WTC11 (cell line): Measurements from ENCODE around the gene TNS2. TPM values are rescaled to one million over a fixed set of nuclear protein-coding genes. Genes with fewer than 3 reads are reported as not detected.
A peak's percentile ranks its signal among the peaks of the same experiment; 100 is the strongest.
"Not testable (repeated sequence)": the region's sequence is repeated elsewhere in the genome, so short reads cannot be mapped to it uniquely, and the experiment has no call there.

Experiments used
- ATAC-seq: fragments of 200-7000 bp; cut with Tn5 transposase; 2 replicates; pipeline ENCODE4 v1.10.0; 2021; ENCODE audit warnings: mild to moderate bottlenecking, moderate library complexity
- CTCF ChIA-PET: fragments of 300-600 bp; sonication (Branson Sonifier 250); formaldehyde crosslinking; loops from one replicate; lab custom pipeline; 2021; ENCODE audit warnings: antibody characterized with exemption; lab: Charles Lee
- POLR2A ChIA-PET: fragments of 350-600 bp; sonication (Branson Sonifier 250); formaldehyde crosslinking; loops from one replicate; lab custom pipeline; 2021; ENCODE audit warnings: antibody characterized with exemption; lab: Charles Lee
- DNase-seq: peaks from one replicate; pipeline ENCODE4 v3.0.0; 2021; ENCODE audit warnings: low spot score
- H3K27ac Mint-ChIP-seq: 2 replicates; pipeline ENCODE4 v1.8.0; 2021; ENCODE audit warnings: mixed read lengths
- H3K27me3 Mint-ChIP-seq: 2 replicates; pipeline ENCODE4 v1.8.0; 2021; ENCODE audit warnings: low read depth, mild to moderate bottlenecking, moderate library complexity, mixed read lengths
- H3K36me3 Mint-ChIP-seq: 2 replicates; pipeline ENCODE4 v1.8.0; 2021; ENCODE audit warnings: mixed read lengths
- H3K4me1 Mint-ChIP-seq: 2 replicates; pipeline ENCODE4 v1.8.0; 2022; ENCODE audit warnings: mixed read lengths
- H3K4me3 Mint-ChIP-seq: 2 replicates; pipeline ENCODE4 v1.8.0; 2021; ENCODE audit warnings: mild to moderate bottlenecking, moderate library complexity, mixed read lengths
- H3K9me3 Mint-ChIP-seq: 2 replicates; pipeline ENCODE4 v1.8.0; 2021; ENCODE audit warnings: mixed read lengths
- ATF1 ChIP-seq: sonication (generic); formaldehyde crosslinking; IDR thresholded peaks from 2 replicates; pipeline ENCODE4 v1.8.1; 2023; ENCODE audit warnings: mild to moderate bottlenecking, moderate library complexity, missing genetic modification reagents
- EMX1 ChIP-seq: fragments of 250-450 bp; sonication (Bioruptor Pico); IDR thresholded peaks from 2 replicates; pipeline ENCODE4 v1.8.0; 2021; ENCODE audit warnings: mild to moderate bottlenecking
- FOXJ3 ChIP-seq: sonication (generic); formaldehyde crosslinking; IDR thresholded peaks from 2 replicates; pipeline ENCODE4 v1.9.0; 2021; ENCODE audit warnings: missing genetic modification reagents, mild to moderate bottlenecking, borderline replicate concordance
- GABPB1 ChIP-seq: sonication (generic); formaldehyde crosslinking; IDR thresholded peaks from 2 replicates; pipeline ENCODE4 v1.8.1; 2023; ENCODE audit warnings: mild to moderate bottlenecking, missing genetic modification reagents
- JAZF1 ChIP-seq: fragments of 250-450 bp; sonication (Bioruptor Pico); IDR thresholded peaks from 2 replicates; pipeline ENCODE4 v1.9.0; 2021; ENCODE audit warnings: moderate library complexity, mild to moderate bottlenecking, inconsistent platforms
- JUN ChIP-seq: sonication (generic); formaldehyde crosslinking; IDR thresholded peaks from 2 replicates; pipeline ENCODE4 v1.8.0; 2023; ENCODE audit warnings: mild to moderate bottlenecking, missing genetic modification reagents
- NR1H2 ChIP-seq: sonication (generic); formaldehyde crosslinking; IDR thresholded peaks from 2 replicates; pipeline ENCODE4 v1.9.0; 2021; ENCODE audit warnings: mild to moderate bottlenecking, moderate library complexity, missing genetic modification reagents
- ZNF317 ChIP-seq: sonication (generic); formaldehyde crosslinking; IDR thresholded peaks from 2 replicates; pipeline ENCODE4 v1.8.1; 2023; ENCODE audit warnings: low read depth, mild to moderate bottlenecking, moderate library complexity, missing genetic modification reagents, borderline replicate concordance
- ZNF416 ChIP-seq: fragments of 250-450 bp; sonication (Bioruptor Pico); IDR thresholded peaks from 2 replicates; pipeline ENCODE4 v1.9.0; 2021; ENCODE audit warnings: mild to moderate bottlenecking, inconsistent platforms
- total RNA-seq: library from RNA; stranded (reverse); gene quantifications from 3 replicates; pipeline ENCODE4 v1.2.3, GENCODE V29; 2021
- TF ChIP-seq, protein P1 (sequence below): fragments of 250-450 bp; sonication (Bioruptor Pico); IDR thresholded peaks from 2 replicates; pipeline ENCODE4 v1.9.0; 2021; ENCODE audit warnings: mild to moderate bottlenecking, borderline replicate concordance
- TF ChIP-seq, protein P2 (sequence below): fragments of 250-450 bp; sonication (Bioruptor Pico); IDR thresholded peaks from 2 replicates; pipeline ENCODE4 v2.1.2; 2022; ENCODE audit warnings: mild to moderate bottlenecking, moderate library complexity
- TF ChIP-seq, protein P3 (sequence below): fragments of 200-600 bp; IDR thresholded peaks from 2 replicates; pipeline ENCODE4 v1.8.0; 2022; ENCODE audit warnings: antibody characterized with exemption
- TF ChIP-seq, protein P4 (sequence below): sonication (generic); formaldehyde crosslinking; IDR thresholded peaks from 2 replicates; pipeline ENCODE4 v1.8.1; 2023; ENCODE audit warnings: mild to moderate bottlenecking, missing genetic modification reagents
- TF ChIP-seq, protein P5 (sequence below): sonication (generic); formaldehyde crosslinking; IDR thresholded peaks from 2 replicates; pipeline ENCODE4 v1.8.0; 2022; ENCODE audit warnings: mild to moderate bottlenecking, missing genetic modification reagents

The TNS2 gene
- total RNA-seq, 1 experiment from 2014 or later, result 7.7 TPM

DNA sequence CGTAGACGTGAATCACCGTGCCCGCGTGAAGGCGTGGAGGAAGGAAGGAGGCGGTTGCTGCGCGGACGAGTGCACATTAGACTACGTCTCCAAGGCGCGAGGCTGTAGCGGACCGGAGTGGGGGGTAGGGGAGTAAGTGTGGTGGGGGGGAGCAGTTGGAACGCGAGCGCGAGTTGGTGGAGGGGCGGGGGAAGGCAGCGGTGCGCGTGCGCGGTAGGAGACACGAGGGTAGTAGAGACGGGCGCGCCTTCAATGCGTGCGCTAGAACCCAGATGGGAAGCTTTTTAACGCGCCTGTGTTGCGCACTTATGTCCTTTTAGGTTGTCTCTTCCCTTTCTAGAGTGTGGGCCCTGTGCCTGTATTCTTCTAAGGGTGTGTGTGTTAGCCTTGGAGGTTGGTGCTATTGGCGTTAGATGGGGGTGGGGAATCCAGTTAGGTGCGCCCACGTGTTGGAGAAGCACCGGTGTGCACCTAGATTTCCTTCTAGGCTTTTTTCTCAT is 43.0 kb upstream of the TNS2 start (continued):
- TF ChIP-seq, protein P1, sequence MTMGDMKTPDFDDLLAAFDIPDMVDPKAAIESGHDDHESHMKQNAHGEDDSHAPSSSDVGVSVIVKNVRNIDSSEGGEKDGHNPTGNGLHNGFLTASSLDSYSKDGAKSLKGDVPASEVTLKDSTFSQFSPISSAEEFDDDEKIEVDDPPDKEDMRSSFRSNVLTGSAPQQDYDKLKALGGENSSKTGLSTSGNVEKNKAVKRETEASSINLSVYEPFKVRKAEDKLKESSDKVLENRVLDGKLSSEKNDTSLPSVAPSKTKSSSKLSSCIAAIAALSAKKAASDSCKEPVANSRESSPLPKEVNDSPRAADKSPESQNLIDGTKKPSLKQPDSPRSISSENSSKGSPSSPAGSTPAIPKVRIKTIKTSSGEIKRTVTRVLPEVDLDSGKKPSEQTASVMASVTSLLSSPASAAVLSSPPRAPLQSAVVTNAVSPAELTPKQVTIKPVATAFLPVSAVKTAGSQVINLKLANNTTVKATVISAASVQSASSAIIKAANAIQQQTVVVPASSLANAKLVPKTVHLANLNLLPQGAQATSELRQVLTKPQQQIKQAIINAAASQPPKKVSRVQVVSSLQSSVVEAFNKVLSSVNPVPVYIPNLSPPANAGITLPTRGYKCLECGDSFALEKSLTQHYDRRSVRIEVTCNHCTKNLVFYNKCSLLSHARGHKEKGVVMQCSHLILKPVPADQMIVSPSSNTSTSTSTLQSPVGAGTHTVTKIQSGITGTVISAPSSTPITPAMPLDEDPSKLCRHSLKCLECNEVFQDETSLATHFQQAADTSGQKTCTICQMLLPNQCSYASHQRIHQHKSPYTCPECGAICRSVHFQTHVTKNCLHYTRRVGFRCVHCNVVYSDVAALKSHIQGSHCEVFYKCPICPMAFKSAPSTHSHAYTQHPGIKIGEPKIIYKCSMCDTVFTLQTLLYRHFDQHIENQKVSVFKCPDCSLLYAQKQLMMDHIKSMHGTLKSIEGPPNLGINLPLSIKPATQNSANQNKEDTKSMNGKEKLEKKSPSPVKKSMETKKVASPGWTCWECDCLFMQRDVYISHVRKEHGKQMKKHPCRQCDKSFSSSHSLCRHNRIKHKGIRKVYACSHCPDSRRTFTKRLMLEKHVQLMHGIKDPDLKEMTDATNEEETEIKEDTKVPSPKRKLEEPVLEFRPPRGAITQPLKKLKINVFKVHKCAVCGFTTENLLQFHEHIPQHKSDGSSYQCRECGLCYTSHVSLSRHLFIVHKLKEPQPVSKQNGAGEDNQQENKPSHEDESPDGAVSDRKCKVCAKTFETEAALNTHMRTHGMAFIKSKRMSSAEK (CRISPR knock-in tag), result peak; percentile 71; the same call in 1 of the 2 replicates
- TF ChIP-seq ZNF416 (CRISPR knock-in tag), result peak; percentile 80; the same call in 1 of the 2 replicates

DNA sequence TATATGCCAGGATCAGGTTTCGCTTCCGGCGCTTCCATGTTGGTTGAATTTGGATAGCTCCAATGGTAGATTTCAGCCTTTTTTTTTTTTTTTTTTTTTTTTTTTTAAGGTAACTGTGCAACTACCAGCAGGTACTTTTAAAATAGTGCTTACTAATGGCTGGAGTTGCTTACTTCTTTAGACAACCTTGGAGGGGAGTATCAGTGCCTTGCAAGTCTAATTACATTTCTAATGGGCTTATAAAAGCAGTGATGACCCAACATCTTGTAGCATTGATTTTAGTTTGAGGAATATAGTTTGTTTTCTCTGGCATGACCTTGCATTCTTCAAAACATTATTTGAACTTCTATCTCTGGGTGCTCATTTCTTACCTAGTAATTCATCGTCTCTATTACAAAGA is 42.5 kb upstream of the TNS2 start:
- TF ChIP-seq, protein P2, sequence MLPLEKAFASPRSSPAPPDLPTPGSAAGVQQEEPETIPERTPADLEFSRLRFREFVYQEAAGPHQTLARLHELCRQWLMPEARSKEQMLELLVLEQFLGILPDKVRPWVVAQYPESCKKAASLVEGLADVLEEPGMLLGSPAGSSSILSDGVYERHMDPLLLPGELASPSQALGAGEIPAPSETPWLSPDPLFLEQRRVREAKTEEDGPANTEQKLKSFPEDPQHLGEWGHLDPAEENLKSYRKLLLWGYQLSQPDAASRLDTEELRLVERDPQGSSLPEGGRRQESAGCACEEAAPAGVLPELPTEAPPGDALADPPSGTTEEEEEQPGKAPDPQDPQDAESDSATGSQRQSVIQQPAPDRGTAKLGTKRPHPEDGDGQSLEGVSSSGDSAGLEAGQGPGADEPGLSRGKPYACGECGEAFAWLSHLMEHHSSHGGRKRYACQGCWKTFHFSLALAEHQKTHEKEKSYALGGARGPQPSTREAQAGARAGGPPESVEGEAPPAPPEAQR (CRISPR knock-in tag), result no peak
- TF ChIP-seq, protein P3, sequence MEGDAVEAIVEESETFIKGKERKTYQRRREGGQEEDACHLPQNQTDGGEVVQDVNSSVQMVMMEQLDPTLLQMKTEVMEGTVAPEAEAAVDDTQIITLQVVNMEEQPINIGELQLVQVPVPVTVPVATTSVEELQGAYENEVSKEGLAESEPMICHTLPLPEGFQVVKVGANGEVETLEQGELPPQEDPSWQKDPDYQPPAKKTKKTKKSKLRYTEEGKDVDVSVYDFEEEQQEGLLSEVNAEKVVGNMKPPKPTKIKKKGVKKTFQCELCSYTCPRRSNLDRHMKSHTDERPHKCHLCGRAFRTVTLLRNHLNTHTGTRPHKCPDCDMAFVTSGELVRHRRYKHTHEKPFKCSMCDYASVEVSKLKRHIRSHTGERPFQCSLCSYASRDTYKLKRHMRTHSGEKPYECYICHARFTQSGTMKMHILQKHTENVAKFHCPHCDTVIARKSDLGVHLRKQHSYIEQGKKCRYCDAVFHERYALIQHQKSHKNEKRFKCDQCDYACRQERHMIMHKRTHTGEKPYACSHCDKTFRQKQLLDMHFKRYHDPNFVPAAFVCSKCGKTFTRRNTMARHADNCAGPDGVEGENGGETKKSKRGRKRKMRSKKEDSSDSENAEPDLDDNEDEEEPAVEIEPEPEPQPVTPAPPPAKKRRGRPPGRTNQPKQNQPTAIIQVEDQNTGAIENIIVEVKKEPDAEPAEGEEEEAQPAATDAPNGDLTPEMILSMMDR, result no peak
- TF ChIP-seq, protein P4, sequence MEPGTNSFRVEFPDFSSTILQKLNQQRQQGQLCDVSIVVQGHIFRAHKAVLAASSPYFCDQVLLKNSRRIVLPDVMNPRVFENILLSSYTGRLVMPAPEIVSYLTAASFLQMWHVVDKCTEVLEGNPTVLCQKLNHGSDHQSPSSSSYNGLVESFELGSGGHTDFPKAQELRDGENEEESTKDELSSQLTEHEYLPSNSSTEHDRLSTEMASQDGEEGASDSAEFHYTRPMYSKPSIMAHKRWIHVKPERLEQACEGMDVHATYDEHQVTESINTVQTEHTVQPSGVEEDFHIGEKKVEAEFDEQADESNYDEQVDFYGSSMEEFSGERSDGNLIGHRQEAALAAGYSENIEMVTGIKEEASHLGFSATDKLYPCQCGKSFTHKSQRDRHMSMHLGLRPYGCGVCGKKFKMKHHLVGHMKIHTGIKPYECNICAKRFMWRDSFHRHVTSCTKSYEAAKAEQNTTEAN (CRISPR knock-in tag), result no peak
- no peak for TF ChIP-seq GABPB1
- H3K27ac Mint-ChIP-seq, result peak overlapping the region; percentile 100
- DNase-seq, result no peak
- ChIA-PET CTCF (interaction anchor here (0.6 to 2.5 kb wide), 6 partner anchors 27 to 887 kb away, joined by 3 to 26 read pairs (median 3); partner anchors contain the start of gene TARBP2), POLR2A (interaction anchor here (0.5 to 1.9 kb wide), 7 partner anchors 26 to 317 kb away, joined by 3 to 10 read pairs (median 4); no protein-coding TSS in a partner anchor)
- peak overlapping the region; percentile 99 for H3K4me3 Mint-ChIP-seq
- peaks cover 57% of the 10 kb centered on the region for H3K4me1 Mint-ChIP-seq
- H3K9me3 Mint-ChIP-seq, result no peaks in the 10 kb centered on the region
- ATAC-seq, result no peak
- H3K27me3 Mint-ChIP-seq, result no peaks in the 10 kb centered on the region
- H3K36me3 Mint-ChIP-seq, result peaks cover 49% of the 10 kb centered on the region

DNA sequence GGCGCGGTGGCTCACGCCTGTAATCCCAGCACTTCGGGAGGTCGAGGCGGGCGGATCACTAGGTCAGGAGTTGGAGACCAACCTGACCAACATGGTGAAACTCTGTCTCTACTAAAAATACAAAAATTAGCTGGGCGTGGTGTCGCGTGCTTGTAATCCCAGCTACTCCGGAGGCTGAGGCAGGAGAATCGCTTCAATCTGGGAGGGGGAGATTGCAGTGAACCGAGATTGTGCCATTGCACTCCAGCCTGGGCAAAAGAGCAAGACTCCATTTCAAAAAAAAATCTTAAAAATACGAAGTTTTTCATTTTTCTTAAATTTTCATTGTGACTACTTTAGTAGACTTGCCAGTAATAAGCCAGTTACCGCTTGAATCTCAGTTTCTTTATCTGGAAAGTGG is 41.1 kb upstream of the TNS2 start:
- Mint-ChIP-seq H3K36me3 (peaks cover 57% of the 10 kb centered on the region), H3K4me3 (peak overlapping the region; percentile 99), H3K27ac (peak overlapping the region; percentile 96), H3K4me1 (peaks cover 57% of the 10 kb centered on the region)
- POLR2A ChIA-PET, ATAC-seq, H3K27me3 Mint-ChIP-seq, H3K9me3 Mint-ChIP-seq, DNase-seq, CTCF ChIA-PET: not testable (repeated sequence)

DNA sequence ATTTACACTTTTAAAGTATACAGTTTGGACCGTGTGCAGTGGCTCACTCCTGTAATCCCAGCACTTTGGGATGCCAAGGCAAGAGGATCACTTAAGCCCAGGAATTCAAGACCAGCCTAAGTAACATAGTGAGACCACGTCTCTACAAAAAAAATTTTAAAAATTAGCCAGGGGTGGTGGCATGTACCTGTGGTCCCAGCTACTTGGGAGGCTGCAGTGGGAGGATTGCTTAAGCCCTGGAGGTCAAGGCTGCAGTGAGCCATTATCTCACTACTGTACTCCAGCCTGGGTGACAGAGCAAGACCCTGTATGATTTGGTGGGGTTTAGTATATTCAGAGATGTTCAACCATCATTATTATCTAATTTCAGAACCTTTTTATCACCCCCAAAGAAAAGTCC is 38.9 kb upstream of the TNS2 start:
- H3K36me3 Mint-ChIP-seq, result peaks cover 65% of the 10 kb centered on the region
- no peak overlapping the region for H3K4me3 Mint-ChIP-seq
- no peaks in the 10 kb centered on the region for H3K9me3 Mint-ChIP-seq
- POLR2A ChIA-PET, result no interaction called here
- no peak for DNase-seq
- TF ChIP-seq, protein P5, sequence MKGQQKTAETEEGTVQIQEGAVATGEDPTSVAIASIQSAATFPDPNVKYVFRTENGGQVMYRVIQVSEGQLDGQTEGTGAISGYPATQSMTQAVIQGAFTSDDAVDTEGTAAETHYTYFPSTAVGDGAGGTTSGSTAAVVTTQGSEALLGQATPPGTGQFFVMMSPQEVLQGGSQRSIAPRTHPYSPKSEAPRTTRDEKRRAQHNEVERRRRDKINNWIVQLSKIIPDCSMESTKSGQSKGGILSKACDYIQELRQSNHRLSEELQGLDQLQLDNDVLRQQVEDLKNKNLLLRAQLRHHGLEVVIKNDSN, result no peak
- TF ChIP-seq EMX1 (0 out of 2 replicates have a peak, but pooled peaks have one; percentile 13), JAZF1 (CRISPR knock-in tag) (no peak), JUN (CRISPR knock-in tag) (no peak), ZNF317 (CRISPR knock-in tag) (no peak), ATF1 (CRISPR knock-in tag) (no peak), FOXJ3 (CRISPR knock-in tag) (no peak), NR1H2 (no peak)
- TF ChIP-seq, all 79 proteins: peak for 1
- peaks cover 43% of the 10 kb centered on the region for H3K4me1 Mint-ChIP-seq
- ATAC-seq, result no peak
- no peaks in the 10 kb centered on the region for H3K27me3 Mint-ChIP-seq
- CTCF ChIA-PET, result interaction anchor here (0.8 kb wide), 1 partner anchor 30 kb away, joined by 3 read pairs; no protein-coding TSS in a partner anchor
- 0 out of 2 replicates have a peak overlapping the region, but pooled peaks have one; percentile 55 for H3K27ac Mint-ChIP-seq
